Uterus (tissue), 4 donors: ENCODE data around the gene ARHGAP42. TPM values are rescaled to one million over a fixed set of nuclear protein-coding genes. Genes with fewer than 3 reads are reported as not detected.

Experiments used
- DNase-seq, 2 donors: peaks; one replicate each; pipeline ENCODE4 v3.0.0-alpha.2; 2019 to 2020
- H3K27ac ChIP-seq, 2 donors: fragments of 200-600 bp; sonication (generic); 1 replicate in 1 of 2; 2 replicates in 1 of 2; pipeline ENCODE4 v1.5.1; 2016 to 2018
- H3K27me3 ChIP-seq, 2 donors: fragments of 200-600 bp; sonication (generic); one replicate each; pipeline ENCODE4 v1.5.1; 2018 to 2019; ENCODE audit warnings: control low read depth in 1 of 2
- H3K36me3 ChIP-seq, 2 donors: fragments of 200-600 bp; sonication (generic); one replicate each; pipeline ENCODE4 v1.5.1; 2019; ENCODE audit warnings: control low read depth in 1 of 2
- H3K4me1 ChIP-seq, 2 donors: fragments of 200-600 bp; sonication (generic); one replicate each; pipeline ENCODE4 v1.5.1; 2018 to 2019; ENCODE audit warnings: control low read depth in 1 of 2
- H3K4me3 ChIP-seq, 2 donors: fragments of 200-600 bp; sonication (generic); 1 replicate in 1 of 2; 2 replicates in 1 of 2; pipeline ENCODE4 v1.5.1; 2018 to 2019; ENCODE audit warnings: mild to moderate bottlenecking in 1 of 2
- H3K9me3 ChIP-seq, 2 donors: fragments of 200-600 bp; sonication (generic); one replicate each; pipeline ENCODE4 v1.5.1; 2019; ENCODE audit warnings: control low read depth in 1 of 2
- CTCF ChIP-seq, 4 experiments: fragments of 200-600 bp in 2 of 4; fragments of 450-650 bp in 2 of 4; sonication (generic) in 2 of 4; IDR thresholded peaks; one replicate each; pipeline ENCODE4 v1.5.1; 2016 to 2019; ENCODE audit warnings: antibody characterized with exemption in 4 of 4, mild to moderate bottlenecking in 2 of 4, moderate library complexity in 1 of 4
- POLR2A ChIP-seq, 2 donors: fragments of 450-650 bp; IDR thresholded peaks; one replicate each; pipeline ENCODE4 v1.6.1; 2016; ENCODE audit warnings: antibody characterized with exemption in 2 of 2, mild to moderate bottlenecking in 1 of 2, moderate library complexity in 1 of 2
- intact Hi-C: fragments of 100-400 bp; cut with DNase I; formaldehyde crosslinking; loops from one replicate; pipeline ENCODE4 v1.15.1; 2023; ENCODE audit warnings: low total_unique reads
- total RNA-seq, 4 donors: library from RNA; depleted of rRNA in 3 of 4; stranded (reverse); fragments of >200 nt in 3 of 4; gene quantifications; one replicate each; pipeline versions ENCODE4 v1.1.0 to v1.2.4, GENCODE V29; 2014 to 2023
- donor health status: DM: yes; HTN: yes; CAD: no.

The ARHGAP42 gene
- total RNA-seq, 4 donors from 2014 or later = 10.2 to 51.6 (median 21.1) TPM

GRCh38 chr11:100914415-100915110 is 227.5 kb downstream of the ARHGAP42 start:
- Histone ChIP-seq H3K27ac (no peak overlapping the region), H3K9me3 (no peaks in the 10 kb centered on the region), H3K36me3 (no peaks in the 10 kb centered on the region), H3K4me3 (no peak overlapping the region), H3K4me1 (no peaks in the 10 kb centered on the region), H3K27me3 (no peaks in the 10 kb centered on the region)
- TF ChIP-seq POLR2A (IDR thresholded peaks at IDR 0.05) (no peak), CTCF (IDR thresholded peaks at IDR 0.05) (no peak)
- DNase-seq = no peak
- intact Hi-C loops = no loop called here

GRCh38 chr11:100918551-100919500 is 231.7 kb downstream of the ARHGAP42 start:
- H3K9me3 ChIP-seq = no peaks in the 10 kb centered on the region
- TF ChIP-seq CTCF (IDR thresholded peaks at IDR 0.05) (no peak), POLR2A (IDR thresholded peaks at IDR 0.05) (no peak)
- no peaks in the 10 kb centered on the region for H3K27me3 ChIP-seq
- DNase-seq = no peak
- no peak overlapping the region for H3K27ac ChIP-seq
- H3K36me3 ChIP-seq = no peaks in the 10 kb centered on the region
- no peaks in the 10 kb centered on the region for H3K4me1 ChIP-seq
- intact Hi-C loops = no loop called here
- no peak overlapping the region for H3K4me3 ChIP-seq

- Histone ChIP-seq H3K4me1 (no peaks in the 10 kb centered on the region), H3K27ac (no peak overlapping the region), H3K27me3 (no peaks in the 10 kb centered on the region), H3K9me3 (no peaks in the 10 kb centered on the region), H3K36me3 (no peaks in the 10 kb centered on the region), H3K4me3 (no peak overlapping the region)
- DNase-seq = no peak
- intact Hi-C loops = no loop called here
- TF ChIP-seq POLR2A (IDR thresholded peaks at IDR 0.05) (no peak), CTCF (IDR thresholded peaks at IDR 0.05) (no peak)
These were observed 233.5 kb downstream of the ARHGAP42 start for GRCh38 chr11:100920593-100920992.

GRCh38 chr11:100922121-100922520 is 235.0 kb downstream of the ARHGAP42 start:
- Histone ChIP-seq H3K4me3 (no peak overlapping the region), H3K4me1 (no peaks in the 10 kb centered on the region), H3K27me3 (no peaks in the 10 kb centered on the region), H3K36me3 (no peaks in the 10 kb centered on the region), H3K27ac (no peak overlapping the region), H3K9me3 (no peaks in the 10 kb centered on the region)
- DNase-seq = no peak
- TF ChIP-seq CTCF (IDR thresholded peaks at IDR 0.05) = no peak
- no peak for TF ChIP-seq POLR2A (IDR thresholded peaks at IDR 0.05)
- intact Hi-C loops = no loop called here

- Histone ChIP-seq H3K4me1 (no peaks in the 10 kb centered on the region), H3K9me3 (no peaks in the 10 kb centered on the region), H3K4me3 (no peak overlapping the region), H3K27ac (peak overlapping the region; percentile 31 to 59), H3K27me3 (no peaks in the 10 kb centered on the region), H3K36me3 (no peaks in the 10 kb centered on the region)
- TF ChIP-seq POLR2A (IDR thresholded peaks at IDR 0.05) = no peak
- no peak for TF ChIP-seq CTCF (IDR thresholded peaks at IDR 0.05)
- DNase-seq = no peak
- intact Hi-C loops = no loop called here
These were observed 236.5 kb downstream of the ARHGAP42 start for GRCh38 chr11:100923555-100923954.
